B cell (primary cell): ENCODE data around the gene CRY2.

Experiments
- CTCF ChIP-seq: fragments of 200-600 bp; IDR thresholded peaks from one replicate; pipeline ENCODE4 v1.8.0; 2022; ENCODE audit warnings: antibody characterized with exemption, mild to moderate bottlenecking
- EZH2 ChIP-seq: IDR thresholded peaks from 2 replicates; pipeline ENCODE4 v1.6.1; 2012; ENCODE audit warnings: borderline replicate concordance, low read depth, mild to moderate bottlenecking, moderate library complexity, low read length; ENCODE audit not compliant: insufficient read depth, poor library complexity, severe bottlenecking

DNA sequence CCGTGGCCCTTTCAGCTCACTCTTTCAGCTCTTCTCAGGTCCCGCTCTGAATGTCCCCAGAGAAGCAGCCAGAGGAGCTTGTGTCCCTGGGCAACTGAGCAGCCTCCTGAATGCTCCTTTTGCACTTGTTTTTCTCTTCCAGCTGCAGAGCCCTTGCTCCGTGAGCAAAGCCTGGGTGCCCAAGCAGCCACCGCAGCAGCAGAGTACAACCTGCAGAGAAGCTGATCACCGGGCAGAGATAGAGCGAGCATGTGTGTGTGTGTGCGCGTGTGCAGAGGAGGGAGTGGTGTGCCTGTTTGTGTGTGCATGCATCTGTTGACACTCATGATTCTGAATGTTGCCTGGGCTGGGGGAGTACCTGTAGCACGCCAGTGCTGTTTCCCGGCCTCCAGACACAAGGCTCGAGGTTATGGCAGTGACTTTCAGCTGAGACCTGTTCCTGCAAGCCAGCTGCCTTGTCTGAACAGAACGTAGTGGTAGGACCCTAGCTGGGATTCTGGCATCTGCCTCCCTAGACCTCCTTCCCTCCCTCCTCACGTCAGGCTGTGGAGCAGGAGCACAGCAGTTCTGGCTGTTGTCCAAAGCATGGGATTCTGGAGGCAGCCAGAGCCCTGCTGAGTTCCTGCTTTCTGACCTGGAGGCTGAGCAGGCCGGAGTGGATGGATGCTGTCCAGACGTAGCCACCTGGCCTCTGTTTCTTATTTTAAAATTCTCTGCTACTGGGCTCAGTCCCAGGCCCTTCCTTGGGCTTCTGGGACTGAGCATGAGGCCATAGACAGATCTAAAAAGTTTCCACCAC, 33.7 kb downstream of the CRY2 start:
- no peak for TF ChIP-seq CTCF
- TF ChIP-seq EZH2: no peak
